ENCODE data around the gene U2AF2. TPM values are rescaled to one million over a fixed set of nuclear protein-coding genes. Genes with fewer than 3 reads are reported as not detected.

The U2AF2 gene
- total and polyA plus RNA-seq, 9 of the 15 experiments (the other 6 are each of a cell fraction or from before 2014, with no cell fraction given), result 3.0 to 331 (median 157) TPM

GRCh38 chr19:55651236-55651635 lies 3.6 kb upstream of the U2AF2 start (continued):
- TF ChIP-seq PATZ1 (CRISPR knock-in tag; IDR thresholded peaks at IDR 0.05; ENCODE audit: borderline replicate concordance) (no peak), RBM14 (IDR thresholded peaks at IDR 0.05; ENCODE audit: borderline replicate concordance, insufficient read depth, low read depth, low read length) (no peak), ZNF583 (CRISPR knock-in tag; IDR thresholded peaks at IDR 0.05) (no peak), HDAC8 (tag; IDR thresholded peaks at IDR 0.05) (no peak), NUFIP1 (IDR thresholded peaks at IDR 0.05; ENCODE audit: partially characterized antibody) (no peak), ZFP91 (CRISPR knock-in tag; IDR thresholded peaks at IDR 0.05) (no peak), BACH1 (tag; IDR thresholded peaks at IDR 0.05) (no peak)

All from K562 (cell line).